D721Med (cell line): ENCODE data around the gene TMTC1.

Source experiments
- DNase-seq: peaks from one replicate; pipeline ENCODE4 v3.0.0; 2011; ENCODE audit warnings: low spot score; ENCODE audit not compliant: insufficient read length
- FAIRE-seq: peaks from 2 replicates; lab custom pipeline; 2011; peaks lifted over from hg19 to GRCh38; lab: Jason Lieb, UNC
- CTCF ChIP-seq: IDR thresholded peaks from 2 replicates; pipeline ENCODE4 v1.5.1; 2012; ENCODE audit warnings: mild to moderate bottlenecking, control low read depth; ENCODE audit not compliant: insufficient read depth; ENCODE audit errors: missing control alignments

The TMTC1 gene

GRCh38 chr12:29612912-29613311 is 170.8 kb downstream of the TMTC1 start:
- DNase-seq = no peak
- no peak for TF ChIP-seq CTCF
- FAIRE-seq = no peak

- no peak for FAIRE-seq
- DNase-seq = no peak
Observed at GRCh38 chr12:29611906-29612305, 171.8 kb downstream of the TMTC1 start.

GRCh38 chr12:29610473-29611170 is 173.1 kb downstream of the TMTC1 start:
- no peak for FAIRE-seq
- no peak for TF ChIP-seq CTCF
- no peak for DNase-seq

More at GRCh38 chr12:29611906-29612305, 171.8 kb downstream of the TMTC1 start:
- TF ChIP-seq CTCF = no peak

GRCh38 chr12:29609431-29610215 is 174.1 kb downstream of the TMTC1 start:
- DNase-seq = no peak
- no peak for TF ChIP-seq CTCF
- no peak for FAIRE-seq

- no peak for FAIRE-seq
- no peak for TF ChIP-seq CTCF
Observed at GRCh38 chr12:29608581-29608980, 175.2 kb downstream of the TMTC1 start.

GRCh38 chr12:29599381-29599780 is 184.4 kb downstream of the TMTC1 start:
- no peak for TF ChIP-seq CTCF
- DNase-seq = no peak
- no peak for FAIRE-seq

More at GRCh38 chr12:29608581-29608980, 175.2 kb downstream of the TMTC1 start:
- DNase-seq = no peak
